Uterus (tissue), 4 donors: Measurements from ENCODE around the gene CD200R1L. TPM values are rescaled to one million over a fixed set of nuclear protein-coding genes. Genes with fewer than 3 reads are reported as not detected.

Experiments
- DNase-seq, 2 donors: peaks; one replicate each; pipeline ENCODE4 v3.0.0-alpha.2; 2019 to 2020
- H3K27ac ChIP-seq, 2 donors: fragments of 200-600 bp; sonication (generic); 1 replicate in 1 of 2; 2 replicates in 1 of 2; pipeline ENCODE4 v1.5.1; 2016 to 2018
- H3K27me3 ChIP-seq, 2 donors: fragments of 200-600 bp; sonication (generic); one replicate each; pipeline ENCODE4 v1.5.1; 2018 to 2019; ENCODE audit warnings: control low read depth in 1 of 2
- H3K36me3 ChIP-seq, 2 donors: fragments of 200-600 bp; sonication (generic); one replicate each; pipeline ENCODE4 v1.5.1; 2019; ENCODE audit warnings: control low read depth in 1 of 2
- H3K4me1 ChIP-seq, 2 donors: fragments of 200-600 bp; sonication (generic); one replicate each; pipeline ENCODE4 v1.5.1; 2018 to 2019; ENCODE audit warnings: control low read depth in 1 of 2
- H3K4me3 ChIP-seq, 2 donors: fragments of 200-600 bp; sonication (generic); 1 replicate in 1 of 2; 2 replicates in 1 of 2; pipeline ENCODE4 v1.5.1; 2018 to 2019; ENCODE audit warnings: mild to moderate bottlenecking in 1 of 2
- H3K9me3 ChIP-seq, 2 donors: fragments of 200-600 bp; sonication (generic); one replicate each; pipeline ENCODE4 v1.5.1; 2019; ENCODE audit warnings: control low read depth in 1 of 2
- POLR2A ChIP-seq, 2 donors: fragments of 450-650 bp; IDR thresholded peaks; one replicate each; pipeline ENCODE4 v1.6.1; 2016; ENCODE audit warnings: antibody characterized with exemption in 2 of 2, mild to moderate bottlenecking in 1 of 2, moderate library complexity in 1 of 2
- intact Hi-C: fragments of 100-400 bp; cut with DNase I; formaldehyde crosslinking; loops from one replicate; pipeline ENCODE4 v1.15.1; 2023; ENCODE audit warnings: low total_unique reads
- total RNA-seq, 4 donors: library from RNA; depleted of rRNA in 3 of 4; stranded (reverse); fragments of >200 nt in 3 of 4; gene quantifications; one replicate each; pipeline versions ENCODE4 v1.1.0 to v1.2.4, GENCODE V29; 2014 to 2023
- TF ChIP-seq, protein P1 (sequence below), 4 experiments: fragments of 200-600 bp in 2 of 4; fragments of 450-650 bp in 2 of 4; sonication (generic) in 2 of 4; IDR thresholded peaks; one replicate each; pipeline ENCODE4 v1.5.1; 2016 to 2019; ENCODE audit warnings: antibody characterized with exemption in 4 of 4, mild to moderate bottlenecking in 2 of 4, moderate library complexity in 1 of 4
- donor health status: DM: yes; HTN: yes; CAD: no.

Gene CD200R1L
- total RNA-seq, 4 donors from 2014 or later: not detected

- Histone ChIP-seq H3K4me3 (no peak overlapping the region), H3K36me3 (no peaks in the 10 kb centered on the region), H3K27me3 (no peaks in the 10 kb centered on the region), H3K27ac (no peak overlapping the region), H3K9me3 (peaks cover 0 to 5% of the 10 kb centered on the region in 2 donors), H3K4me1 (no peaks in the 10 kb centered on the region)
- no peak for DNase-seq
- TF ChIP-seq, protein P1, sequence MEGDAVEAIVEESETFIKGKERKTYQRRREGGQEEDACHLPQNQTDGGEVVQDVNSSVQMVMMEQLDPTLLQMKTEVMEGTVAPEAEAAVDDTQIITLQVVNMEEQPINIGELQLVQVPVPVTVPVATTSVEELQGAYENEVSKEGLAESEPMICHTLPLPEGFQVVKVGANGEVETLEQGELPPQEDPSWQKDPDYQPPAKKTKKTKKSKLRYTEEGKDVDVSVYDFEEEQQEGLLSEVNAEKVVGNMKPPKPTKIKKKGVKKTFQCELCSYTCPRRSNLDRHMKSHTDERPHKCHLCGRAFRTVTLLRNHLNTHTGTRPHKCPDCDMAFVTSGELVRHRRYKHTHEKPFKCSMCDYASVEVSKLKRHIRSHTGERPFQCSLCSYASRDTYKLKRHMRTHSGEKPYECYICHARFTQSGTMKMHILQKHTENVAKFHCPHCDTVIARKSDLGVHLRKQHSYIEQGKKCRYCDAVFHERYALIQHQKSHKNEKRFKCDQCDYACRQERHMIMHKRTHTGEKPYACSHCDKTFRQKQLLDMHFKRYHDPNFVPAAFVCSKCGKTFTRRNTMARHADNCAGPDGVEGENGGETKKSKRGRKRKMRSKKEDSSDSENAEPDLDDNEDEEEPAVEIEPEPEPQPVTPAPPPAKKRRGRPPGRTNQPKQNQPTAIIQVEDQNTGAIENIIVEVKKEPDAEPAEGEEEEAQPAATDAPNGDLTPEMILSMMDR (IDR thresholded peaks at IDR 0.05): no peak
- no peak for TF ChIP-seq POLR2A (IDR thresholded peaks at IDR 0.05)
- intact Hi-C loops: no loop called here
Observed at GRCh38 chr3:112865757-112866156, 19.1 kb upstream of the CD200R1L start.

- no peaks in the 10 kb centered on the region for H3K9me3 ChIP-seq
- no peak overlapping the region for H3K4me3 ChIP-seq
- no peak overlapping the region for H3K27ac ChIP-seq
- DNase-seq: no peak
- no peaks in the 10 kb centered on the region for H3K4me1 ChIP-seq
- intact Hi-C loops: no loop called here
- no peaks in the 10 kb centered on the region for H3K27me3 ChIP-seq
- no peaks in the 10 kb centered on the region for H3K36me3 ChIP-seq
- TF ChIP-seq, protein P1 (IDR thresholded peaks at IDR 0.05): no peak
- TF ChIP-seq POLR2A (IDR thresholded peaks at IDR 0.05): no peak
Observed at GRCh38 chr3:112860898-112861297, 14.2 kb upstream of the CD200R1L start.

DNA sequence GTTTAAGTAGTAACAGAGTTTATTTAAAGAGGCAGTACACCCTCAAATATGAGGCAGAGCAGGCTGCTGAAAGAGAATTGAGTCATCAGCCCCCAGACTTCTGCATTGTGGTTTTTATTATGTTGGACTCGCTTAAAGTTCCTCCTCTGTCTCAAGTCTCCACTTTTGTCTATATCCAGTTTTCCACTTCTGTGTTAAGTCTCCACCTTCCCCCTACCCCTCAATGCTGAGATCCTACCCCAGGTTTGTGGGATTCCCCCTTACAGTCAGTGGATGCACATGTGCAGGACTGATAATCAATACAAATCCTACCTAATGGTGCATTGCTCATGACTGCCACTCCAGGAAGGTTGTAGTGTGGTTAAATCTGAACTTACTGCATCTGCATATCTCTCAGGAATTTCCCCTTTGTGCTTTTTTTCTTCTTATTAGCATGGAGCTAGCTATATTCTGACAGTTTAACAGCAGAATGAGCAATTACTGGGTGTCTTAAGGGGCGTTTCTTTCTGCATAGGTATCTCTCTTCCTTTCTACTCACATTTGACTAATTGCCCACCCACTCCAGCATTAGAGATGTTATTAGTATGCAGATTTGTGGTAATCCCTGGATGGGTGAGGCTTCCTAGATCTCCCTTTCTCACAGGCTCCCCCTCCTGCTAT lies 11.9 kb upstream of the CD200R1L start:
- TF ChIP-seq, protein P1 (IDR thresholded peaks at IDR 0.05): no peak
- no peak for TF ChIP-seq POLR2A (IDR thresholded peaks at IDR 0.05)
- no peaks in the 10 kb centered on the region for H3K4me1 ChIP-seq
- no peaks in the 10 kb centered on the region for H3K9me3 ChIP-seq
- no peaks in the 10 kb centered on the region for H3K27me3 ChIP-seq
- intact Hi-C loops: no loop called here
- DNase-seq: no peak
- H3K36me3 ChIP-seq: no peaks in the 10 kb centered on the region
- no peak overlapping the region for H3K27ac ChIP-seq
- H3K4me3 ChIP-seq: no peak overlapping the region

DNA sequence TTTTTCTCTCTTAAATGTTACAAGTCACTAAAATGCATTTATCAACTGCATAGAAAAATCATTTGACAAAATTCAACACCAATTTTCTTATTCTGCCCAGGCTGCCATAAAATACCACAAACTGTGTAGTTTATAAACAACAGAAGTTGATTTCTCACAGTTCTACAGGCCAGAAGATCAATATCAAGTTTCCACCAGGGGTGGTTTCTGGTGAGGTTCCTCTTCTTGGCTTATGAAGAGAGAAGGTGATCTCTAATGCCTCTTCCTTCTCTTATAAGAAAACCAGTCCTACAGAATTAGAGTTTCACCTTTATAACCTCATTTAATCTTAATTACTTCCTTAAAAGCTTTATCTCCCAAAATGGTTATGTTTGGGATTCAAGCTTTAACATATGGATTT lies 10.9 kb upstream of the CD200R1L start:
- Histone ChIP-seq H3K4me1 (no peaks in the 10 kb centered on the region), H3K27me3 (no peaks in the 10 kb centered on the region), H3K4me3 (no peak overlapping the region), H3K27ac (no peak overlapping the region), H3K9me3 (no peaks in the 10 kb centered on the region), H3K36me3 (no peaks in the 10 kb centered on the region)
- DNase-seq: no peak
- intact Hi-C loops: no loop called here
- no peak for TF ChIP-seq POLR2A (IDR thresholded peaks at IDR 0.05)
- TF ChIP-seq, protein P1 (IDR thresholded peaks at IDR 0.05): no peak

DNA sequence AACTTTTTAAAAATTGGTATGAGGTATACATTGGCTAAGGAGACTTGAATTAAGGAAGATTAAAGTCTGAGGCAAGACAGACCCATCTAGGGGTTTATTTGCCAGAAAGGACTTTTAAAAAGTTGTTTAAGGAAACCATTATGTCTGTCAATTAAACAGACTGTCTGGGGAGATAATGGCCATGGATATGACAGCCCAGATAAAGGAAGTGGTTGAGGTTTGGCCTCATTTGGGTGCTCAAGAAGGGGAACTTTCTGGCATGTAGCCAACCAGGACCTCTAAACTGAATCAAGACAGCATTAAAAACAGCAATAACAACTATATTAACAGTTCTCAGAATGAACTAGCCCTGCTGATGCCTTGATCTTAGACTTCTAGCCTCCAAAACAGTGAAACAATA lies 9.9 kb upstream of the CD200R1L start:
- H3K4me3 ChIP-seq: no peak overlapping the region
- intact Hi-C loops: no loop called here
- no peak for TF ChIP-seq POLR2A (IDR thresholded peaks at IDR 0.05)
- TF ChIP-seq, protein P1 (IDR thresholded peaks at IDR 0.05): no peak
- H3K27ac ChIP-seq: no peak overlapping the region
- DNase-seq: no peak
- no peaks in the 10 kb centered on the region for H3K9me3 ChIP-seq
- H3K27me3 ChIP-seq: no peaks in the 10 kb centered on the region
- H3K4me1 ChIP-seq: no peaks in the 10 kb centered on the region
- H3K36me3 ChIP-seq: no peaks in the 10 kb centered on the region
